HG02852 (cell line): ENCODE measurements around the gene TRAF3.
"Not testable (repeated sequence)": the region's sequence is repeated elsewhere in the genome, so short reads cannot be mapped to it uniquely, and the experiment has no call there.

Source experiments
- ATAC-seq: cut with Tn5 transposase; IDR thresholded peaks from one replicate; pipeline ENCODE4 v1.9.1; 2021; ENCODE audit warnings: mild to moderate bottlenecking, moderate library complexity; ENCODE audit not compliant: unreplicated experiment

TRAF3 gene

DNA sequence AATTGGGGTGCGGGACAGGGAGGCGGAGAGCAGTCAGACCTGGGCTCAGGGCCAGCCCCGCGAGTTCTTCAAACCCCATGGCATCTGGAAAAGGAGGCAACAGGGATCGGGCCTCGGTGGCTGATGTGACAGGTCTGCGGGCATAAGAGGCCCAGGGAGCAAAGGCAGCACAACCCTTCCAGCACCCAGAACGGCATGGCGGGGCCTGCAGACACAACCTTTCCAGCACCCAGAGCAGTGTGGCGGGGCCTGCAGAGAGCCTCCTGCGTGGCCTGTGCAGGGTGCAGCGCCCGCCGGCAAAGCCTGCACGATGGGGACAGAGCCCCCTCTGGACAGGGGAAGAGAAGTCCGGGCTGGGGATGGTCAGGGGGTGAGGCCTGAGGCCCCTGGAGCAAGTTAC, 26.2 kb upstream of the TRAF3 start:
- no peak for ATAC-seq

DNA sequence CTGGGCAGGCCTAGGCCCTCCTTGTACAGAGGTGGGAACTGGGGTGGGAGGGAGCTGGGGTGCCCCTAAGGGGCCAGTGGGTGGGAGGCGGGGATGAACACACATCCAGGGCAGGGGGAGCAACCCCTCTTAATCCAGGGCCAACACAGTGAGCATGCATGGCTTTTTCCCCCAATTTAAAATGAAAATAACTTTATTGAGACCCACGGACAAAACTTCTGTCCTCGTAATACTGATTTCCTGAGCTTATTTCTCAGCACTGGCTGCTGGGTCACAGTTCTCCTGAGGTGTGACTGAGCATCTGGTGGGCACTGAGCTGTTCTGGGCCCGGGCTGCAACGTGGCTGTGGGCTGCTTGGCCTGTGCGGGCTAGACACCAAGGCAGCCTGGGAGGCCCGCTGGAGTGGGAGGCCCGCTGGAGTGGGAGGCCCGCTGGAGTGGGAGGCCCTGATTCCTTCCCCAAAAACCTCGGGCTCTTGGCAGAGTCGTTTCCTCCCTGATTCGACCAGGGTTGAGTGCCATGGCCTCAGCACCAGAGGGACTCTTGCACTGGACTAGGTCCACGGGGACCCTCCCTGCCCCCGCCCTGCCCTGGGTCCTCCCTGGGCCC, 24.9 kb upstream of the TRAF3 start:
- no peak for ATAC-seq

DNA sequence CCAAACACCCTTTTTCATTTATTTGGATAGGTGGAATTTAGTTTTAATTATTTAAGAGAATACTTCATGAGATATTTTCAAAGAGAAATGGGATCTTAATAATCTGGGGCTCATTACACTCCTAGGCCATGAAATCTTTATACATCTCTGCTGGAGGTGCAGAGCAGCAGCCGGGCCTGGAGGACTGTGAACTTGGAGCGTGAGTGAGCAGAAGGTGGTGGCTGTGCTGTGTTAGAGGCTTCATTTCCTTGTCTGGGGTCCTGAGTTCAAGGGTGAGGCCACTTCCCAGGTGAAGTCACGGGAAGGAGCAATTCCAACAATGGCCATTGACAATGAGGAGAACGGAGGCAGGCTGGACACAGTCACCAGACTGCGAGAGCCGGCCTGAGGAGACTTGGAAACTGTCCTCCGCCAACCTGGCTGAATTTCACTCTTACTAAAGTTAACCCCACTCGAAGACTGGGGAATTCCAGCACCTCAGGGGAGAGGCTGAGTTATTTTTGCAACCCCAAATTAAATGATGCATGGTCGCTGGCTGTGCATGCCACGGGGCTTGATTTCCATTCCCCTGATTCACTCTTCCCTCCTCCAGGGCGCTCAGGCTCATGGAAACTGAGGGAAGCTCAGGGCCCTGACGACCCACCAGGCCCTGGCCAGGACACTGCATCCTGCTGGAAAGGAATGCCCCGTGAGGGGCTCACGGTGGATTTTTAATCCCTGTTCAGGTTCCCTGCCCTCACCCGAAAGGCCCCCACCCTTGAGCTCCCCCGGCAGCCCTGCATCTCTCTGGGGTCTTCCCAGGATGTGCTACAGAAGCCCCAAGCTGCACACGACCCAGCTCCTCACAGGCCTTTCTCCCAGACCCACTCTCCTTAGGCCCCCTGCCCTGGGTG, 22.6 kb upstream of the TRAF3 start:
- peak; percentile 60 for ATAC-seq

DNA sequence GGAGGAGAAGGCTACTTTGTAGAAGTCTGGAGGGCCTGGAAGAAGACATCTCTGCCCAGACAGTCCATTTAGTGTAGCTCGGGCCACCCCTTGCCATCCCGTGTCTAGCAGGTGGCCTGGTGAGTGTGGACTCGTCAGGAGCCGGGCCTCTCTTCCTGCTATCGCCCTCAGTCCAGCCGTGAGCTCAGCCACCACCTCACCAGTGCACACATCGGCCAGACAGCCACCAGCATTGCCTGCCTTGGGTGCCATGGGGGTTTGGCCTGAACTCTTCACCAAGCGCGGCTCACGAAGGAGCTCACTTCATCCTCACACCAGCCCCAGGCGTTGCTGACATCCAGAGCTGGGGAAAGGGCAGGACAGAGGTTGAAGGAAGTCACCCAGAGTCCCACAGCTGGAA, 19.6 kb upstream of the TRAF3 start:
- ATAC-seq, result no peak

DNA sequence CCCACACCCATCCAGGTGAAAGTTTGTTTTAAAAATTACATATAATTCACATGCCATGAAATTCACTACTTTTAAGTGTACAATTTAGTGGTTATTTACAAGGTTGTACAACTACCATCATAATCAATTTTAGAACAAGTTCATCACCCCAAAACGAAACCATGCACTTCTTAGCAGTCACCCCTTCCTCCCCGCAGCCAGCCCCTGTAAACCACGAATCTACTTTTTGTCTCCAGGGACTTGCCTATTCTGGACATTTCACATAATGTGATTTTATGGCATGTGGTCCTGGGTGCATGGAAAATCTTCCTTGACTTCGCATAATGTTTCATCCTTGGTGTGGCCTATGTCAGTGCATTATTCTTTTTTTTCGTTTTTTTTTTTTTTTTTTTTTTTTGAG, 19.2 kb upstream of the TRAF3 start:
- no peak for ATAC-seq

DNA sequence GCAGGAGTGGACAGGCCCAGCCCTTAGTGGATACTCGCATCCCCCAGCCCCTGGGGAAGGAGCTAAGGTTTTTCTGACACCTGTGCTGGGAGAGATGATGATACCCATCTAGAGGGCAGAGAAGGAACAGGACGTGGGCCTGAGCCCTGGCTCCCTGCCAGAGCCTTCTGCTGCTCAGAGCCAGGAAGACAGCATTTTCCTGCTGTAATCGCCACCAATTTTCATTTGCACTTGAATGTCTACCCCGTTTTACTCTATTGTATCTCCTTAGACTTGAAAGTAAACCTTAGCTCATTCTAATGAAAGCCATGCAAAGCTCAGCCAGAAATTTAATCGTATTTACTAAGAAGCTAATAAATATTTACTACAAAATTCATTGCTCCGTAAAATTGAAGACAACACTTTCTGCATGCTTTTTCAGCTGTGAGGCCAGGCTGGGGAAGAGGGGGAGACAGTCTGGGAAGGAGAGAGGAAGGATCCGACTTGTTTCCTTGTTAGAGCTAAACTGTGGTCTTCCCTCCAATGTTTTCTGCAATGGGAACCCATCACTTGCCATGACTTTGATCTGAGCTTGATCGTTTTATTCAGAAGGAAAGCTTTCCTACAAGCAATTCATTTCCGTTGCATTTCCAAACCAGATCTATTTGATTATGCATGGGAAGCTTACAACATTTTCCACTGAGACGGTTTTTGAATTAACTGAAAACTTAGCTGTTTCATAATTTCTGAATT, 17.6 kb upstream of the TRAF3 start:
- ATAC-seq, result no peak

DNA sequence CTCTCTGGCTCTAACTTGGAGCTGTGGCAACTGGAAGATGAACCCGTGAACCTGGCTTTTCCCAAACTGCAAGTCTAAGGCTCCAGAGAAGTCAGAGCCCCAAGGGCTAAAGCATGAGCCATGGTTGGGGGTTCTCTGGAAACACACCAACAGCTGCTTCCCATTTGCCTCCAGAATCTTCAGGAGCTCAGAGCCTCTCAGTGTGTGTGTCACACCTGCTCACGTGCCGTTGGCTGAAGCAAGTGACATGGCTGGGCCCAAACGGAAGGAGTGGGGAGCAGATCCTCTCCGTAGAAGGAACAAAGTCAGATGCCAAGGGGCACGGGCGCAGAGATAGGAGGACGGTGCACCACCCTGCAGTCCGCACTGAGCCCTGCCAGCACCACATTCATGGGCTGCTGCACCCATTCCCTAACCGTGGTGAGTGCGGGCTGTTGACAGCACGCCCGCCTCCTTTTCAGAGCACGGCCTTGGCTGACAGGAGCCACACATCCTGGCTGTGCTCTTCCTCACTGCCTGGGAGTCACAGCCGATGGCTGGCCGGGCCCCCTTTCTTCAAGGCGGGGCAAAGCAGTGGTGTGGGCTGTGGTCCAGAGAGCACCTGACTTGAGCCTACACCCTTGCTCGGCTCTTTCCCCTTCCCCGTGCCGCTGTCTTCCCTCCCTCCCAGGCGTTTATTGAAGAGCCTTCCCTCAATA, 16.6 kb upstream of the TRAF3 start:
- ATAC-seq, result no peak

DNA sequence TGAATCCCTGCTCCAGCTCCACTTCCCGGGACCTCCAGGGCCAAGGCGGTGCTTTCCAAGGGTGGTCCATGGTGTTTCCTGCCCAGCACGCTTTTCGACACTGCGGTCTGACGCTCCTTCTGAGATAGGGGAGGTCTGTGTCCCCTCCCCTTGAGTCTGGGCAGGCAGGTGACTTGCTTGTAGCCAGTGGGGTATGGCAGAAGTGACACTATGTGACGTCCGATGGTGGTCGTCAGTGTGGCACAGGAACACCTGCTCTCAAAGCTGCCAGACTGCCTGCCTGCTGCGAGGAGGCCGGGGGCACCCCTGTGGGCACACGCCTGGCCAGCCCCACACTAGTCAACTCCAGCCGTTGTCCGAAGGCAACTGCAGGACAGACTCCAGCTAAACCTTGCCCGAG, 16.0 kb upstream of the TRAF3 start:
- ATAC-seq, result no peak

DNA sequence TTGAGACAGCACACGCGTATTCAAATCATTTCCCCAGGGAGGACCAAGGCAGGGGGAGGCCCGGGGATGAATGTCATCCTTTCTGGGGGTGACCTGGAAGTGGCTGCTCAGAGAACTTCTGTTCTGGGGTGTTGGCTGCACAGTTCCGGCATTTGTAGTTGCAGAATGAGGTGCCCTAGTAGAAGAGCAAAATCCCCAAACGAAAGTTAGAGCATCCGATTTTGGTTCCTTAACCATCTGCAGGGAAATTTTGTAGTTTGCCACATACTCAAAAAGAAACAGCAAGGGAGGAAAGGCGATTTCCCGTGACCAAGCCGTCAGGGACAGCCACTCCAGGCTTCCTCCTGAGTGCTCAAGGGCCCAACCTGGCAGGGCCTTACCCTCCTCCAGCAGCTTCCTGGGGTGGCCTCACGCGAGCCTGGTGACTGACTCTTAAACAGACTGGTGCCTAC, 13.0 kb upstream of the TRAF3 start:
- peak; percentile 63 for ATAC-seq

DNA sequence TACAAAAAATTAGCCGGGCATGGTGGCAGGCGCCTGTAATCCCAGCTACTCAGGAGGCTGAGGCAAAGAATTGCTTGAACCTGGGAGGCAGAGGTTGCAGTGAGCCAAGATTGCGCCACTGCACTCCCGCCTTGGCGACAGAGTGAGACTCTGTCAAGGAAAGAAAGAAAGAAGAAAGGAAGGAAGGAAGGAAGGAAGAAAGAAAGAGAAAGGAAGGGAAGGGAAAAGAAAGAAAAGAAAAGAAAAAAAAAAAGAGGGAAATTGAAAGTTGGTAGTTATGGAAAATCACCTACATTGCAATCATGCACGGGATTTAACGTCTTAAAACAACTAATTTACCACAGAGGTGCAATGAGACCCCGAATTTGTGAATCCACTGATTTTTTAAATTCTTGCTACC, 11.5 kb upstream of the TRAF3 start:
- ATAC-seq, result not testable (repeated sequence)

DNA sequence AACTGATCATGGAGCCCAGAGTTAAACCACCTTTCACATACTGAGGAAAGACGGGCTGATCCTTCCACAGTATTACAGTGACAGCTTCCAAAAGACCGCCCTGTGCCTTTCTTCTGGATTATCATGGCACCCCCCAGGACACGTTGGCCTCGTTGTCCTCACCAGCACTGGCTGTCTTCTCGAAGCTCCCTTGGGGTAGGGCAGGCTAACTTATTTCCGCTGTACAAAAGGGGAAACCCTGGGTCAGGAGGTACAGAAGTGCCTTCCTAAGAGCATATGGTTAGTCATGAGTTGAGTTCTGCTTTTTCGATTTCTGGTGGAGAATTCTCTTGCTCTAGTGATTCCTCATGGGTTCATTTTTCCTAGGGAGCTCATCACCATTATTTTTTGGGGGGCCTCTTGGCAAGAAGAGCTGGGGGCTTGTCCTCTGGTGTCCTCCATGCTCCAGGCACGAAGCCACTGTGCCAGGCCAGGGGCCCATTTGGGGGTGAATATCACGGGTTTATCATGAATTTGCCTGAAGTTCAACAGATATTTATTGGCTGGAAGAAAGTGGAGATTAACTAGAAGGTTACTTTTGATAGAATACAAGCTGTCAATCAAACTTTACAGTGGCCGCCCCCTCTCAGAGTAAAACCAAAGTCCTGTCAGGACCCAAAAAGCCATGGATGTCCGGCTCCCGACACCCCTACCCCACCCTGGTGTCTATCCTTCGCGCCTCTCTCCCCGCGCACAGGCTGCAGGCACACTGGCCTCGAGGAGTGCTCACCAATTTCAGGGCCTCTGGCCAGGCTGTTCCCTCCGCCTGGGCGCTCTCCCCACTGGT, 8.8 kb upstream of the TRAF3 start:
- peak; percentile 71 for ATAC-seq

DNA sequence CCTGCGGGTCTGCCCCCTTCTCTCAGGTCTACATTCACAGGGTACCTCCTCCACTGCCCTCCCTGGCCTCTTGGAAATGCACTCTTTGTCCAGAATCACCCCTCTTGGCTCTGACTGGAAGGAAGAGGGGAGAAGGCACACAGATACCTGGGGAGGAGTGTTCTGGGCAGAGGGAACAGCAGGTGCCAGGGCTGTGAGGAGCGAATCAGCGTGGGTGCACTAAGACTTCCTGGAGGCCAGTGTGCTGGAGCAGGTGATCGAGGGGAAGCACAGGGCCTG, 8.3 kb upstream of the TRAF3 start:
- ATAC-seq, result no peak

DNA sequence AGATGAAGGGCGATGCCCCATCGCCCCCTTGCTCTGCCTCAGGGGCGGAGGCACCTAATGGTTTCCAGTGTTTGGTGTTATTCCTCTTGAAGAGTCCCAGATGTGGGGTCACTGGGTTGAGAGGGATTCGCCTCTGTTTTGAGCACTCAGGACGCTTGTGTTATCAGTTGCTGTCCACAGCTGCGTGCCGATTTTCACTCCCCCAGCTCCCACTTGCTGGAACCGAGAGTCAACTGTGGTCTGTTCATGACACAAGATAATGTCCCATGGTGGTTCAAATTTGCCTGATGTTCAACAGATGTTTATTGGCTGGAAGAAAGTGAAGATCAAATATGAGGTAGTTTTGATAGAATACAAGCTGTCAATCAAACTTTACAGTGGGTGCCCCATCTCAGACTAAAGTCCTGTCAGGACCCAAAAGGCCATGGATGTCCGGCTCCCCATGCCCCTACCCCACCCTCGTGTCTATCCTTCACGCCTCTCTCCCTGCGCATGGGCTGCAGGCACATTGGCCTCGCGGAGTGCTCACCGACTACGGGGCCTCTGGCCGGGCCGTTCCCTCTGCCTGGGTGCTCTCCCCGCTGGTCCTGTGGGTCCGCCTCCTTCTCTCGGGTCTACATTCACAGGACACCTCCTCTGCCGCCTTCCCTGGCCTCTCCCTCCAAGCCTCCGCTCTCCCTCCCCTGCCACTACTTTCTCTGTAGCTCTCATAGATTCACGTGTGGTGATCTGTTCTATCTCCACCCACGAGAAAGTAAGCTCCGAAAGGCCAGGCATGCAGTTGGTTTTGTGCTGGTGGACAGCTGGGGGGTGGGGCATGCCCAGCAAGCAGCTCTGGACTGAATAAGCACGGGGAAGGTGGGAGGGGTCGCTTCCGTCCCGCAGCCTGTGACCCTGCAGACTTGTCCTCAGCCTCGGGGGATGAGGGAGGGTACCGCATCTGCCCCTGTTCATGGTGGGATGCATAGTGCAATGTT, 6.8 kb upstream of the TRAF3 start:
- ATAC-seq, result no peak

DNA sequence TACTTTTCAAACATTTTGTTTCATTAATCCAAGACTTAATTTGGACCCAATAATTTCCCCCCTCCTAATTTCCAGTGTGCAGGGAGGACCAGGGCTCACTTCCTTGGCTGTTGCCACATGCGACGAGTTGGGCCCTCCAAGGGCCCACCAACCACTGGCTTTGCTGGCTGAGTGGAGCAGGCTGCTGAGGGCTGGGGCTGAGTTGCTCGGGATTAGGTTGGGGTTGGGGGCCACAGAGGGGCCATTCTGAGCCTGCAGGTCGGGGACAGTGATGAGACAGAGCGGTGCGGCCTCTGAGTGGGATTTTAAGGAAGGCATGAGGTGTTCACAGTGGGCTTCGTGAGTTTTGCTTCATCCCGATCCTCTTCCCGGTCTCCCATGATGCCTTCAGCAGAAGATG, 6.1 kb upstream of the TRAF3 start:
- no peak for ATAC-seq

DNA sequence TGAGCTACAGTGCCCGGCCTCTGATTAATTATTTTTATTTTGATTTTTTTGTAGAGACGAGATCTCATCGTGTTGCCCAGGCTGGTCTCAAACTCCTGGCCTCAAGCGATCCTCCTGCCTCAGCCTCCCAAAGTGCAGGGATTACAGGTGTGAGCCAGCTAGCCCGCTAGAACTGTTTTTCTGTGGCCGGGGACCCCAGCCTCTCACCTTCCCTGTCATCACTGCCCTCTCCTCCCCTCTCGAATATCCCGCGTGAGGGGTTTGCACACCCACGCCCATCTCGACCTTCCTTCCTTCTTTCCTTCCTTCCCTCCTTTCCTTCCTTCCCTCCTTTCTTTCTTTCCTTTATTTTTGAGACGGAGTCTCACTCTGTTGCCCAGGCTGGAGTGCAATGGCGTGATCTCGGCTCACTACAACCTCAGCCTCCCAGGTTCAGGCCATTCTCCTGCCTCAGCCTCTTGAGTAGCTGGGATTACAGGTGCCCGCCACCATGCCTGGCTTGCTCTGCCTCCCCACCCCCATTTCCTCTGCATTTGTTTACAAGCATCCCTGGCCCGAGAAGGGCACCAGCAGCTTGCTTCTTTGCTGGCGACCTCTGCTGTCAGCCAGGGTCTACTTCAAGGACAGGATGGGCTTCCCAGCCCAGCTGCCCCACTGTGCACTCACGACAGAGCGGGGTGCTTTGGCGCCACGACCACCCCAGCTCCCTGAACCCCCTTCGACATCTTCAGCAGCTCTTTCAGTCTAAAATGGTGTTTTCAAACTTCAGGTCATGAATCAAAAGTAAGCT, 4.3 kb upstream of the TRAF3 start:
- no peak for ATAC-seq

DNA sequence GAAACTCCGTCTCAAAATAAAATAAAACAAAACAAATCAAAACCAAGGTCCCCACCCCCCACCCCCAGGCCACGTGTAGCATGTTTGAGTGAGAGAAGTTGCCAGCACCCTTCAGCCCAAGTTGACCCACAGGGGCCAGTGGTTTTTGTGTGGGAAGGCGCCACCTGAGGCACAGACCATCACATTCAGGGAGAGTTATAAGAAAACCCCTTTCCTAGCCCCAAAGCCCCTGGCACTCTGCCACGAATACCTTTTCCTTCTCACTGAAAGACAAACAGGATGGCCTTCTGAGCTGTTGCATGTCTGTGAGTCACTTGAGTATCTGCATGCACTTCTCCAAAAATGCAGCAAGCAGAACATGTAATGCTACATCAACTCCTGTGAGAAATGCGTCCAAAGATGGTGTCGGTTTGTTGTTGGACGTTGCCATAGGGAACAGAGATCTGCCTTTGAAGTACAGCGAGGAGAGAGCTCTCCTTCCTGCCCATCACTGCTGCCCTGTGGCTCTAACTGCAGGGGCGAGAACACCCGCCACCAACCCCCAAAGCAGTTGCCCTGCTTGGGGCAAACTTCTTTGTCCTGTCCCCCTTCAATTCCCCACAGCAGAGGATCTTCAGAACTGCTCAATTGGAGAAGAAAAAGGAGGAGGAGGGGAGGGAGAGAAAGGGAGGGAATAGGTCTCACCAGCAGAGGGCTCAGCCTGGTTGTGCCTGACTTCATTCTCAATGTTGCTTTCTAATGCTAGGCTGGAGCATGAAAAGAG, 2.7 kb upstream of the TRAF3 start:
- ATAC-seq, result no peak

DNA sequence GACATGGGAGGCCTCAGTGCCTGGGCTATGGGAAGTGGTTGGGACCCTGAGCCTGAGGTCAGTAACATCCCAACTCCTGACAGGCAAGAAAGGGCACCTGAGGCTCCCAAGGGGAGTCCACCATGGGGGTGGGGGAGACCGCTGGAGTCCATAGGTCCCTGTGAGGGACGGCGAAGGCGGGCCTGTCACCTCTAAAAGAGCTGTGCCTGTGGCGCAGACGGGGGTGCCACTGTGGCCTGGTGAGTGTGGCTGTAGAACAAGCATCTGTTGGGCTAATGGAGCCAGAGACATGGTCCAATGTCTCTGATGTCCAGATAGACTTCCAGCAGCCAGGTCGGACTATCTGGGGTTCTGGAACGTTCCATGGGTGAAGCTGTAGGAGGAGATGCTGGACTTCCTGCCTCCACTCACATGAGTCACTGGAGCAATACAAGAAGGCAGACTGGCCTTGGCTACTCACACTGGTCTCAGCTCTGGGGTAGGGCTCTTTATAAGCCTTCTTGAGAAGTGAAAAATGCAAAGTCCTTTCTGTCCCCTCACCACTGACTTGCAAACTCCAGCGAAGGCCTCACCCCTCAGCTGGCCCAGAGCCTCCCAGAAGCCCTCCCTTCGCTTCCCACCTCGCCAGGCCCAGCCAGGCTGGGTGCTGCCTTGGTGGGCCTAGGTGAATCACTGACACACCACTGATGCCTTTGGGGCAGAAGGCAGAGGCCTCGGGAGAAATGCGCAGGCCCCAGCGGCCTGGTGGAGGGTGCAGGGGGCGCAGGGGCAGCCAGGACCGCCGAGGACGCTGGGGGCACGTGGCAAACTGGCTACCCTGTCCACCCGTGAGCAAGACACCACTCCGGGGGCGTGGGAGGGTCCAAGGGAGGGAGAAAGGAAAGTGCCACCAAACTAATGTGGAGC, 1.1 kb upstream of the TRAF3 start:
- ATAC-seq, result no peak
